Midbrain (tissue), 1 donor: Measurements from ENCODE around the gene CTSL.

ENCODE experiments used
- DNase-seq: peaks from one replicate; lab custom pipeline; 2025; lab: John Stamatoyannopoulos, UW

CTSL gene

GRCh38 chr9:87725900-87726709, at the start of gene CTSL:
Gene CTSL, plus strand, starts transcription at chr9:87726119. Its CDS starts 1,485 bp downstream, at chr9:87727604.
- peak; percentile 96 for DNase-seq

GRCh38 chr9:87676976-87677775, 48.7 kb upstream of the CTSL start:
- DNase-seq: peak; percentile 5

- no peak for DNase-seq
Observed at GRCh38 chr9:87677776-87678587, 47.9 kb upstream of the CTSL start.

GRCh38 chr9:87678650-87679355, 47.1 kb upstream of the CTSL start:
- DNase-seq: peak; percentile 55

- no peak for DNase-seq
Observed at GRCh38 chr9:87681271-87682061, 44.5 kb upstream of the CTSL start.

- no peak for DNase-seq
Observed at GRCh38 chr9:87682085-87682484, 43.8 kb upstream of the CTSL start.

GRCh38 chr9:87682618-87683017, 43.3 kb upstream of the CTSL start:
- DNase-seq: no peak

- DNase-seq: no peak
Observed at GRCh38 chr9:87683751-87684626, 41.9 kb upstream of the CTSL start.

- DNase-seq: peak; percentile 38
Observed at GRCh38 chr9:87684627-87685219, 41.2 kb upstream of the CTSL start.

GRCh38 chr9:87685441-87685840, 40.5 kb upstream of the CTSL start:
- no peak for DNase-seq

GRCh38 chr9:87685871-87686519, 39.9 kb upstream of the CTSL start:
- peak; percentile 18 for DNase-seq

- DNase-seq: peak; percentile 19
Observed at GRCh38 chr9:87686520-87687090, 39.3 kb upstream of the CTSL start.

GRCh38 chr9:87687207-87687606, 38.7 kb upstream of the CTSL start:
- no peak for DNase-seq

- DNase-seq: no peak
Observed at GRCh38 chr9:87694236-87694755, 31.6 kb upstream of the CTSL start.

GRCh38 chr9:87695523-87695922, 30.4 kb upstream of the CTSL start:
- DNase-seq: no peak

GRCh38 chr9:87696641-87697040, 29.3 kb upstream of the CTSL start:
- DNase-seq: no peak

GRCh38 chr9:87698069-87698809, 27.7 kb upstream of the CTSL start:
- DNase-seq: no peak

GRCh38 chr9:87699835-87700234, 26.1 kb upstream of the CTSL start:
- DNase-seq: no peak
